Astrocyte of the spinal cord (primary cell): ENCODE data around the gene SLC29A4.
"Not testable (repeated sequence)": the region's sequence is repeated elsewhere in the genome, so short reads cannot be mapped to it uniquely, and the experiment has no call there.

ENCODE experiments used
- DNase-seq: peaks from one replicate; pipeline ENCODE4 v3.0.0; 2011; ENCODE audit warnings: low read depth, low spot score
- H3K4me3 ChIP-seq: 2 replicates; pipeline ENCODE4 v1.5.1; 2011; ENCODE audit warnings: low read depth, mild to moderate bottlenecking, low read length, moderate library complexity
- CTCF ChIP-seq: IDR thresholded peaks from 2 replicates; pipeline ENCODE4 v1.5.1; 2012; ENCODE audit warnings: low read depth, mild to moderate bottlenecking, low read length, inconsistent platforms
- in situ Hi-C: cut with HindIII; loops from 2 replicates; pipeline ENCODE4 v1.10.0; 2017; ENCODE audit warnings: low sequenced_read_pairs

Gene SLC29A4

GRCh38 chr7:5300366-5300765 lies 17.6 kb downstream of the SLC29A4 start:
- no peak overlapping the region for H3K4me3 ChIP-seq
- no peak for TF ChIP-seq CTCF
- in situ Hi-C loops: no loop called here

GRCh38 chr7:5302577-5302976 lies 19.8 kb downstream of the SLC29A4 start:
- in situ Hi-C loops: no loop called here
- no peak overlapping the region for H3K4me3 ChIP-seq
- DNase-seq: no peak
- TF ChIP-seq CTCF: no peak

More at GRCh38 chr7:5300366-5300765, 17.6 kb downstream of the SLC29A4 start:
- no peak for DNase-seq

GRCh38 chr7:5303061-5303460 lies 20.3 kb downstream of the SLC29A4 start:
- TF ChIP-seq CTCF: no peak
- in situ Hi-C loops: no loop called here
- H3K4me3 ChIP-seq: no peak overlapping the region
- no peak for DNase-seq

- DNase-seq: no peak
- no peak for TF ChIP-seq CTCF
- in situ Hi-C loops: no loop called here
- no peak overlapping the region for H3K4me3 ChIP-seq
Observed at GRCh38 chr7:5303591-5304505, 21.1 kb downstream of the SLC29A4 start.

- in situ Hi-C loops, H3K4me3 ChIP-seq, DNase-seq: not testable (repeated sequence)
Observed at GRCh38 chr7:5305050-5305449, 22.3 kb downstream of the SLC29A4 start.

- in situ Hi-C loops, DNase-seq, H3K4me3 ChIP-seq: not testable (repeated sequence)
Observed at GRCh38 chr7:5307221-5308142, 24.7 kb downstream of the SLC29A4 start.

- TF ChIP-seq CTCF: no peak
- in situ Hi-C loops: no loop called here
- no peak overlapping the region for H3K4me3 ChIP-seq
- DNase-seq: no peak
Observed at GRCh38 chr7:5309146-5309545, 26.4 kb downstream of the SLC29A4 start.
